ENCODE measurements around the gene RUNX2.

RUNX2 gene

GRCh38 chr6:45479834-45480751, 152.0 kb downstream of the RUNX2 start:
- peak in 2 of 56 donors; percentile 7 to 8 for DNase-seq

GRCh38 chr6:45480752-45481415, 152.8 kb downstream of the RUNX2 start:
- no peak for DNase-seq

DNA sequence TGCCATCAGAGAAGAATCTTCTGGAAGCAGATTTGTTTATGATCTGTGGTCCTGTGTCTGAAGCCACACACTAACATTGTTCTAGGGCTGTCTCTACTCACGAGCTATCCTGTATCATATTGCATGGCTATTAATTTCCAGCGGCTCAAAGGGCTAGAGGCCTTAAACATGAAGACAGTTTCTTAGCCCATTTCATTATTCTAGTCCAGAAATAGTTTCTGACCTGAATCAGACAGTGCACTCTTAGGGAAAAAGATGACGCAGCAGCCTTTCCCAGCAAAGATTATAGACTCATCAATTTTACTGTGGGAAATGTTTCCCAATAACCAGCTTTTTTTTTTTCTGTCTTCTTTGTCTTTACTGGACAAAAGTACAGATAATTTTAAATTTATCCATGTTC, 154.9 kb downstream of the RUNX2 start:
- no peak for DNase-seq

DNA sequence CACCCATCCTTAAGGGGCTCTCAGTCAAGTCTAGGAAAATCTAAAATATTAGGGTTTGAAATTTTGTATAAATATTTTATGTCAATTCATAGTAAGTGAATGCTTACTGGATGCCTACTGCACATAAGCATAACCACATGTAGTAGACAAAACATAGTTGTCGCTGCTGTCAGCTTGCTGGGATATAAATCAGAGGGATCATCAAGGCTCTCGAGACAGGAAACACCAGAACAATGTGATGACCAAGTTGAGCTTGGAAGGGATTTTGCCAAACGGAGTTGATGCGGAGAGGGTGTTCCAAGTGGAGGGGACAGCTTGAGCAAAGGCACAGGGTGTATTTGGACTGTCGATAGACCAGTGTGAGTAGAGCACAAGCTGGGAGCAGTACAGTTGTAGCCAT, 155.4 kb downstream of the RUNX2 start:
- no peak for DNase-seq

DNA sequence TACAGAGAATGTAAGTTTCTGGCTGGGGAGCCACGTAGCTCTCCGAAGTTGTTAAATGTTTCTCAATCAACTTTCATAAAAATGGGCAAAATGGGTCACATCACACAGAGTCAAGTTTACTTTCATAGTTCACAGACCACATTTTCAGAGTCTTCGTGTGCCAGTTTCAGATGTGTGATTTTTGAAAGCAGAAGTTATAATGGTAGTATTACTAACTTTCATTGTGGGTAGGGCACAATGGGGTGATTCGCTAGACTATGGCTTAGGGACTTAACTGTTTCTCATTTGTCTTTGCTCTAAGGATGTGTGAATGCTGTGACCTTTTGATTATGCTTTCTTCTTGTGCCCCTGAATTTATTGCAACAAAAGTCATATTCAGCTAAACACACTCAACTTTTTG, 158.6 kb downstream of the RUNX2 start:
- no peak for DNase-seq

GRCh38 chr6:45487645-45488044, 159.5 kb downstream of the RUNX2 start:
- DNase-seq: no peak

- DNase-seq: no peak
These were observed 160.1 kb downstream of the RUNX2 start for GRCh38 chr6:45488269-45488668.

- DNase-seq: no peak
These were observed 160.8 kb downstream of the RUNX2 start for GRCh38 chr6:45488889-45489288.

- DNase-seq: no peak
These were observed 163.1 kb downstream of the RUNX2 start for GRCh38 chr6:45491048-45491735.

- DNase-seq: no peak
These were observed 163.7 kb downstream of the RUNX2 start for GRCh38 chr6:45491874-45492273.

DNA sequence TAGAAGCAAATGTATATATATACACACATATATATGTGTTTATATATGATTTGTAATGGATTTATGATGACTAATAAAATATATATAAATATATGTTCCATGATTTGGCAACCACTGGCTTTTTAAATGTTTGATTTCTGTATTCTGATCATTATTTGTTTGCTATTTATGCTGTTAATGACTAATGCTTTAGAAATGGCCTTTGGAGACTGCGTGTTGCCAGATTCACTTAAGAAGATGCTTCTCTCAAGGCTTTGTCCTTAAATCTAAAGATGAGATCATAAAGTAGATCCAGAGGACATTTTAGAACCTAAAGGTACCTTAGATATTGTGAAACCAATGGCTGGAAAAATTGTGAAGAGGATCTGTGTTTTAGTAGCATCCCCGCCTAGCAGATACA, 165.6 kb downstream of the RUNX2 start:
- DNase-seq: no peak

DNA sequence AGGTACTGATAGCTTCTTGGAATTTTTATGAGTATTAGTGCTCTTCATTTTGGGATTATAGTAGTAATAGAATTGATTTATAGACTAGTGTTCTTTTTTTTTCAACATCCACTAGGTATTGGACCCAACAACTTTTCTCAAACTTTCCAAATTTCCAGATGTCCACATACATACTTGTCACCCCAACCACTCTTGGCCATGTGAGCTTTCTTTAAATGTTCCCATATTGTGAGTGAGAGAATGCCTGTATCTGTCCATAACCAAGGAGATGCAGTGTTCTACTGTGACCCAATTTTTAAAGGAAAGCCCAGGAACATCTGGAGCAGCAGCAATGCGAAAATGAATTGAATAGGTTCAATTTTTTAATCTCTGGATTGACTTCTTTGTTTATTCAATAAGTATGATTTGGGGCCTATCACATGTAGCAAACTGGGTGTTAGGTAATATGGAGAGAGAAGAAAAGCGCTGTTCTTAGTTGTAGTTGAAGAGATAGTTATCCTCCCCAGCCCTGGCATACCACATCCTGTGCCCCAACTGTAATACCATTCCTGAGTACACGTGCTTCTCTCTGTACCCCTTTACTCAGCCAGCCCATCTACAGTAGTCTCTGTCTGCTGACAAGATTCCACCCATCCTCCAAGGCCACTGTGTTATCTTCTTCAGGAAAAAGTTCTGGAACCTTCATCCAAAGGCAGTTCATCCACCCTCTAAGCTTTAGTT, 166.4 kb downstream of the RUNX2 start:
- DNase-seq: no peak

GRCh38 chr6:45495429-45496084, 167.4 kb downstream of the RUNX2 start:
- no peak for DNase-seq

GRCh38 chr6:45496085-45496433, 167.9 kb downstream of the RUNX2 start:
- DNase-seq: no peak

DNA sequence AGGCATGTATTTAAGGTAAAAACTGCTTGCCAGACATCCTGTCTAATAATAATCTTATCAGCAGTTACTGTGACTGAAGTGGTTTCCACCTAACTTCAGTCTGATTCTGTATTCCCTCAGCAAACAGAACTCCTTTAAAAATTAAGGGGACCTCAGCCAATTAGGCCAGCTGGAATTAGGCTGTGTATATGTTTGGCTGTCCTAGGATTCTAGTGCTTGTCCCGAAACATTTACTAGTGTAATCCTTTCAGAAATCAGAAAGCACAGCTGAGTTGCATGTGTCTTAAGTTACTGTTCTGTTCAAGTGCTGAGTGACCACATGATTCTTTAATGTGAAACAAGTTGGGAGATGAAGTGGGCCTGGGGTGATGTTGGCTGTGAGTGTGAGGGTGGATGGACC, 170.5 kb downstream of the RUNX2 start:
- DNase-seq: no peak

DNA sequence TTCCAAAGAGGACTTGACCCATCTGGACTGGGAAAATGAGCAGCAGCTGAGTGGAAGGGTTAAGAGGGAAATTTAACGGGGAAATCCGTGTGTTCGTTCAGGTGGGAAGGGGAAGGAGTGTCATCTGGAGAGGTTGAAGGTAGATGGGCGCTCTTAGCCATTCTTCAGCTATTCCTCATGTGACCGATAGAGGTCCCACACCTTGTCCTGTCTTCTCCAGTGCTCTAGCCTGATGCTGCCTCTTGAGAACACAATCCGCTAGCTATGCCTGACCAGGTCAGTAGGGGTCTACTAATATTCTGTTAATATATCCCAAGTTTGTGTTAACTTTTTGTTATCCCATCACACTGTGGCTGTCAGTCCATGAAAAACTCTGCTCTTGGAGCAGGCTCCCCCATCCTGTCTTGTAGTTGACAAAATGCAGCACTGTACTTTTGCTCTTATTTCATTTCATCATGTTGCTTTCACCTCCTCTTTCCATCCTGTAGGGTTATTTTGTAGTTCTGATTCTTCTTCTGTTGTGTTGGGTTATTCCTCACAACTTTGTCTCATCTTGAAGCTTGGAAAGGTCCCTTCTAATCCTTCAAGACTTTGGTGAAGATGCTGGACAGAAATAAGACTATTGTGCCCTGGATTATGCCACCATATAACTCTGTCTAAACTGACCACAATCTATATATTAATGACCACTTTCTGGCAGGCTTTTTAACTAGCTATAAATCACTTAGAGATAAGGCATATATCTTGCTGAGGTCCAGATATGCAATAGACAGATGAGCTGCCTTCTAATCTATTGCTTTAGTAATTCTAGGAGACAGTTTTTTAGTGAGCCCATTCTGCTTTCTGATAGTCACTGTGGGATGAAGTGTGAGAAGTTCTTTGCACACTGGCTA, 173.0 kb downstream of the RUNX2 start:
- no peak for DNase-seq

GRCh38 chr6:45502456-45502855, 174.3 kb downstream of the RUNX2 start:
- no peak for DNase-seq

DNA sequence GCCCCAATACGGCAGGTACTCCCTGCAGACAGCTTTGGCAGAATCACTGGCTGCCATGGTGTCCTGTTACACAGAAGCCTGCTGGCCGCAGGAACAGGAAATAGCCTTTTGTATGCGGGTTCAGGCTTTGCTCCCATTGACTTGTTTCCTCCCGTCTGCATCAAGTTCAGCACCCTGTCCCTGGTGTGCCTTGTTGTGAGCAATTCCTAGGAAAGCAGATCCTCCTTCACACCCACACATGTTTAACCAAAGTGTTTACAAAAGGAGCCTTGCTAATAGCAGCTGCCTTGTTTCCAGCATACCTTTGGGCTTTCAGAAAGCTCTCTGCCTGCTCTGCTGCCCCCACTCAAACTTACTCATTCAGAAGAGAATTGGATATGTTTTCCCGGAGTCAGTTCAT, 176.8 kb downstream of the RUNX2 start:
- DNase-seq: no peak

- no peak for DNase-seq
These were observed 177.3 kb downstream of the RUNX2 start for GRCh38 chr6:45505470-45505869.

- no peak for DNase-seq
These were observed 179.1 kb downstream of the RUNX2 start for GRCh38 chr6:45507186-45507585.
